Activated effector memory CD4-positive, alpha-beta T cell treated with Interleukin-2 at 50 U/mL for 16 hours (primary cell): Measurements from ENCODE around the gene KCNG2.

Experiments
- DNase-seq: peaks from one replicate; pipeline ENCODE4 v3.0.0-alpha.2; 2020

The KCNG2 gene

GRCh38 chr18:79786304-79786703, 11.4 kb upstream of the KCNG2 start:
- no peak for DNase-seq

GRCh38 chr18:79786786-79787526, 10.8 kb upstream of the KCNG2 start:
- no peak for DNase-seq

- DNase-seq, result no peak
Observed at GRCh38 chr18:79787527-79787864, 10.2 kb upstream of the KCNG2 start.

GRCh38 chr18:79787865-79788733, 9.6 kb upstream of the KCNG2 start:
- no peak for DNase-seq

- DNase-seq, result no peak
Observed at GRCh38 chr18:79788734-79789085, 9.0 kb upstream of the KCNG2 start.

GRCh38 chr18:79789091-79789891, 8.4 kb upstream of the KCNG2 start:
- DNase-seq, result no peak

- DNase-seq, result no peak
Observed at GRCh38 chr18:79789901-79790890, 7.5 kb upstream of the KCNG2 start.

GRCh38 chr18:79790996-79791972, 6.5 kb upstream of the KCNG2 start:
- DNase-seq, result no peak

GRCh38 chr18:79792096-79792987, 5.4 kb upstream of the KCNG2 start:
- no peak for DNase-seq

- no peak for DNase-seq
Observed at GRCh38 chr18:79792988-79793355, 4.8 kb upstream of the KCNG2 start.

GRCh38 chr18:79794846-79795245, 2.9 kb upstream of the KCNG2 start:
- DNase-seq, result no peak

GRCh38 chr18:79795446-79795845, 2.3 kb upstream of the KCNG2 start:
- no peak for DNase-seq

GRCh38 chr18:79796016-79796415, 1.7 kb upstream of the KCNG2 start:
- DNase-seq, result no peak

GRCh38 chr18:79796531-79797405, 970 bp upstream of the KCNG2 start:
- DNase-seq, result no peak

- no peak for DNase-seq
Observed at GRCh38 chr18:79798346-79798998, 734 bp downstream of the KCNG2 start.

- no peak for DNase-seq
Observed at GRCh38 chr18:79798999-79799370, 1.2 kb downstream of the KCNG2 start.

GRCh38 chr18:79799619-79800370, 2.1 kb downstream of the KCNG2 start:
- no peak for DNase-seq
